A549 (cell line): ENCODE measurements around the gene SERPING1. TPM values are rescaled to one million over a fixed set of nuclear protein-coding genes. Genes with fewer than 3 reads are reported as not detected.
A peak's percentile ranks its signal among the peaks of the same experiment; 100 is the strongest.

Source experiments
- ATAC-seq, 2 experiments: fragments of 200-7000 bp in 1 of 2; fragments of >200 bp in 1 of 2; cut with Nextera tagmentation in 1 of 2; cut with Tn5 transposase in 1 of 2; 3 replicates each; pipeline versions ENCODE4 v1.8.0 to v1.9.1; 2018 to 2020; ENCODE audit warnings: mild to moderate bottlenecking in 1 of 2, moderate library complexity in 1 of 2
- CTCF ChIA-PET: fragments of 300-600 bp; sonication (Branson Sonifier 250); formaldehyde crosslinking; extraction: SDS; loops from one replicate; lab custom pipeline; 2021; ENCODE audit warnings: antibody characterized with exemption, inconsistent platforms; lab: Yijun Ruan, JAX
- POLR2A ChIA-PET: fragments of 350-600 bp; formaldehyde crosslinking; extraction: SDS; loops from one replicate; lab custom pipeline; 2021; ENCODE audit warnings: antibody characterized with exemption, inconsistent platforms; lab: Yijun Ruan, JAX
- DNase-seq, 2 experiments: peaks; one replicate each; pipeline versions ENCODE4 v3.0.0 to v3.0.0-alpha.2; 2011 to 2016; ENCODE audit warnings: low read depth in 1 of 2, low spot score in 1 of 2
- FAIRE-seq: peaks from 2 replicates; lab custom pipeline; 2011; peaks lifted over from hg19 to GRCh38; lab: Jason Lieb, UNC
- H3K27ac ChIP-seq, 2 experiments: fragments of >200 bp; sonication (Bioruptor Twin); formaldehyde crosslinking; 3 replicates each; pipeline ENCODE4 v1.5.1; 2016 to 2017
- H3K4me1 ChIP-seq: fragments of >200 bp; sonication (Bioruptor Twin); formaldehyde crosslinking; 3 replicates; pipeline ENCODE4 v1.6.1; 2016
- H3K4me2 ChIP-seq: fragments of >200 bp; sonication (Bioruptor Twin); formaldehyde crosslinking; 3 replicates; pipeline ENCODE4 v1.6.1; 2016
- H3K4me3 ChIP-seq: fragments of >200 bp; sonication (Bioruptor Twin); formaldehyde crosslinking; 3 replicates; pipeline ENCODE4 v1.5.1; 2016
- H3K9me3 ChIP-seq: fragments of >200 bp; sonication (Bioruptor Twin); formaldehyde crosslinking; 3 replicates; pipeline ENCODE4 v1.6.1; 2016
- ATOH8 ChIP-seq: fragments of 250-450 bp; sonication (Bioruptor Pico); IDR thresholded peaks from 2 replicates; pipeline ENCODE4 v1.5.0; 2020; ENCODE audit warnings: low read depth, mild to moderate bottlenecking, moderate library complexity
- BHLHE40 ChIP-seq: IDR thresholded peaks from 2 replicates; pipeline ENCODE4 v1.6.1; 2012; ENCODE audit warnings: low read depth, low read length, inconsistent platforms
- CBX2 ChIP-seq: fragments of 200-600 bp; sonication (generic); IDR thresholded peaks from 2 replicates; pipeline ENCODE4 v1.6.1; 2016; ENCODE audit warnings: low read depth, mild to moderate bottlenecking, borderline replicate concordance
- CBX8 ChIP-seq: fragments of 200-600 bp; sonication (generic); IDR thresholded peaks from 2 replicates; pipeline ENCODE4 v1.6.1; 2016
- CHD2 ChIP-seq: fragments of 150-350 bp; IDR thresholded peaks from 2 replicates; pipeline ENCODE4 v1.6.1; 2014; ENCODE audit warnings: low read length; ENCODE audit not compliant: partially characterized antibody
- CHD4 ChIP-seq: fragments of 200-600 bp; sonication (generic); IDR thresholded peaks from 2 replicates; pipeline ENCODE4 v1.6.1; 2016; ENCODE audit warnings: antibody characterized with exemption, mild to moderate bottlenecking, borderline replicate concordance
- EHF ChIP-seq: fragments of 250-450 bp; sonication (Bioruptor Pico); IDR thresholded peaks from 2 replicates; pipeline ENCODE4 v1.5.0; 2020; ENCODE audit warnings: mild to moderate bottlenecking
- EP300 ChIP-seq, 2 experiments: fragments of >200 bp; sonication (Bioruptor Twin); formaldehyde crosslinking; IDR thresholded peaks; 2 replicates in 1 of 2; 3 replicates in 1 of 2; pipeline ENCODE4 v1.6.1; 2016 to 2017
- ESRRA ChIP-seq: fragments of 150-350 bp; IDR thresholded peaks from 2 replicates; pipeline ENCODE4 v1.6.1; 2014; ENCODE audit warnings: mild to moderate bottlenecking, low read length, borderline replicate concordance
- FOXS1 ChIP-seq: fragments of 250-450 bp; sonication (Bioruptor Pico); IDR thresholded peaks from 2 replicates; pipeline ENCODE4 v1.5.0; 2020; ENCODE audit warnings: mild to moderate bottlenecking, moderate library complexity
- HES2 ChIP-seq: fragments of >200 bp; sonication (Bioruptor Twin); formaldehyde crosslinking; IDR thresholded peaks from 2 replicates; pipeline ENCODE4 v1.6.1; 2016
- HEYL ChIP-seq: fragments of 250-450 bp; sonication (Bioruptor Pico); IDR thresholded peaks from 2 replicates; pipeline ENCODE4 v1.8.0; 2021; ENCODE audit warnings: mild to moderate bottlenecking, moderate library complexity
- HOXA7 ChIP-seq: fragments of 250-450 bp; sonication (Bioruptor Pico); IDR thresholded peaks from 2 replicates; pipeline ENCODE4 v1.5.0; 2020; ENCODE audit warnings: mild to moderate bottlenecking, moderate library complexity
- HOXB5 ChIP-seq: fragments of 250-450 bp; sonication (Bioruptor Pico); IDR thresholded peaks from 2 replicates; pipeline ENCODE4 v1.5.0; 2020; ENCODE audit warnings: mild to moderate bottlenecking, moderate library complexity
- JUN ChIP-seq, 2 experiments: fragments of >200 bp; sonication (Bioruptor Twin); formaldehyde crosslinking; IDR thresholded peaks; 2 replicates in 1 of 2; 3 replicates in 1 of 2; pipeline ENCODE4 v1.6.1; 2016 to 2017
- JUNB ChIP-seq: fragments of >200 bp; sonication (Bioruptor Twin); formaldehyde crosslinking; IDR thresholded peaks from 2 replicates; pipeline ENCODE4 v1.6.1; 2016
- KDM1A ChIP-seq: fragments of 200-600 bp; sonication (generic); IDR thresholded peaks from 2 replicates; pipeline ENCODE4 v1.6.1; 2016; ENCODE audit warnings: low read depth, mild to moderate bottlenecking
- MAX ChIP-seq: IDR thresholded peaks from 2 replicates; pipeline ENCODE4 v1.6.1; 2012
- MAZ ChIP-seq: fragments of 150-350 bp; IDR thresholded peaks from 2 replicates; pipeline ENCODE4 v1.6.1; 2014; ENCODE audit warnings: antibody characterized with exemption, low read depth, low read length, borderline replicate concordance
- NR3C1 ChIP-seq: fragments of >200 bp; sonication (Bioruptor Twin); formaldehyde crosslinking; IDR thresholded peaks from 3 replicates; pipeline ENCODE4 v1.6.1; 2017
- PBX3 ChIP-seq: IDR thresholded peaks from 2 replicates; pipeline ENCODE4 v1.6.1; 2012
- POLR2AphosphoS2 ChIP-seq: conservative IDR thresholded peaks from 2 replicates; pipeline ENCODE4 v1.6.1; 2012; ENCODE audit warnings: low read length, improper control_type of control experiment, inconsistent platforms
- RAD21 ChIP-seq, 2 experiments: fragments of >200 bp in 1 of 2; sonication (Bioruptor Twin) in 1 of 2; formaldehyde crosslinking in 1 of 2; IDR thresholded peaks in 1 of 2; conservative IDR thresholded peaks in 1 of 2; 2 replicates in 1 of 2; 3 replicates in 1 of 2; pipeline ENCODE4 v1.6.1; 2012 to 2018; ENCODE audit warnings: inconsistent platforms in 1 of 2
- RFX5 ChIP-seq: fragments of 450-650 bp; IDR thresholded peaks from 2 replicates; pipeline ENCODE4 v1.7.1; 2014; ENCODE audit warnings: antibody characterized with exemption, mild to moderate bottlenecking, moderate library complexity
- RNF2 ChIP-seq: fragments of 200-600 bp; sonication (generic); IDR thresholded peaks from 2 replicates; pipeline ENCODE4 v1.6.1; 2016; ENCODE audit warnings: low read depth, mild to moderate bottlenecking, antibody characterized with exemption, moderate library complexity, borderline replicate concordance
- SMC3 ChIP-seq: fragments of >200 bp; sonication (Bioruptor Twin); formaldehyde crosslinking; IDR thresholded peaks from 3 replicates; pipeline ENCODE4 v1.6.1; 2018; ENCODE audit warnings: inconsistent platforms
- TP53 ChIP-seq: fragments of 250-450 bp; sonication (Bioruptor Pico); IDR thresholded peaks from 2 replicates; pipeline ENCODE4 v1.5.0; 2021; ENCODE audit warnings: mild to moderate bottlenecking, moderate library complexity
- USF2 ChIP-seq: fragments of 450-650 bp; IDR thresholded peaks from 2 replicates; pipeline ENCODE4 v1.6.1; 2014; ENCODE audit warnings: antibody characterized with exemption
- ZC3H11A ChIP-seq: fragments of 450-650 bp; IDR thresholded peaks from 2 replicates; pipeline ENCODE4 v1.6.1; 2014; ENCODE audit warnings: antibody characterized with exemption, mild to moderate bottlenecking
- ZNF302 ChIP-seq: fragments of 250-450 bp; sonication (Bioruptor Pico); IDR thresholded peaks from 2 replicates; pipeline ENCODE4 v1.9.0; 2021; ENCODE audit warnings: inconsistent platforms, mild to moderate bottlenecking, moderate library complexity
- ZSCAN20 ChIP-seq: fragments of 250-450 bp; sonication (Bioruptor Pico); IDR thresholded peaks from 2 replicates; pipeline ENCODE4 v1.8.0; 2022; ENCODE audit warnings: mild to moderate bottlenecking, moderate library complexity
- WGBS: methylation state at CpG from one replicate; pipeline ENCODE4 v1.1.6; 2017; ENCODE audit errors: missing lambda C conversion rate; 5-methylcytosine and 5-hydroxymethylcytosine counted together
- polyA plus RNA-seq, 4 experiments: library from polyadenylated mRNA; depleted of rRNA in 3 of 4; stranded (reverse); fragments of >200 nt; fragmentation: RNase III in 1 of 4; extraction: RNeasy Plus Mini Kit Qiagen cat#74134 plus additional on column Dnase treatment in 1 of 4; gene quantifications; 2 replicates in 3 of 4; 3 replicates in 1 of 4; pipeline ENCODE4 v1.2.3, GENCODE V29; 2011 to 2017

Gene SERPING1
- polyA plus RNA-seq, 2 of the 4 experiments (the other 2 are of a cell fraction): 0.59 to 0.63 TPM

GRCh38 chr11:57658023-57658361 lies 60.5 kb downstream of the SERPING1 start:
- Histone ChIP-seq H3K9me3 (no peaks in the 10 kb centered on the region), H3K4me1 (peaks cover 11% of the 10 kb centered on the region; the same call in 1 of the 3 replicates), H3K4me2 (peak overlapping the region; percentile 86), H3K4me3 (peak overlapping the region; percentile 63), H3K27ac (peak overlapping the region; percentile 73 to 84)
- 0 out of 6 replicates have a peak, but pooled peaks of 1 of the 2 experiments have one; percentile 14 for ATAC-seq
- no peak for DNase-seq
- ChIA-PET POLR2A (no interaction called here), CTCF (interaction anchor here (0.8 to 2.0 kb wide), 2 partner anchors 9 to 90 kb away, joined by 3 to 8 read pairs; partner anchors contain the start of gene UBE2L6)
- TF ChIP-seq ZNF302 (CRISPR knock-in tag) (no peak), HEYL (CRISPR knock-in tag) (no peak), BHLHE40 (no peak), USF2 (no peak), RAD21 (conservative IDR thresholded peaks at IDR 0.05 in 1 of 2, IDR thresholded peaks at IDR 0.05 in 1 of 2) (no peak), NR3C1 (no peak), CBX8 (no peak), SMC3 (no peak), JUNB (no peak), PBX3 (no peak), JUN (IDR thresholded peaks at IDR 0.05) (no peak), HES2 (no peak), EP300 (IDR thresholded peaks at IDR 0.05) (no peak), RNF2 (no peak), FOXS1 (no peak), CHD4 (no peak), POLR2AphosphoS2 (no peak)
- 2% methylated on average over 8 of the region's 8 CpGs for WGBS
- FAIRE-seq: no peak

GRCh38 chr11:57659669-57660068 lies 62.2 kb downstream of the SERPING1 start:
- WGBS: 97% methylated on average over 14 of the region's 14 CpGs
- no peak for ATAC-seq
- no peak for DNase-seq
- Histone ChIP-seq H3K4me2 (no peak overlapping the region), H3K4me1 (peaks cover 11% of the 10 kb centered on the region; the same call in 1 of the 3 replicates), H3K4me3 (no peak overlapping the region), H3K9me3 (no peaks in the 10 kb centered on the region), H3K27ac (no peak overlapping the region)
- POLR2A ChIA-PET: no interaction called here
- TF ChIP-seq CBX2 (no peak), ATOH8 (CRISPR knock-in tag) (no peak), HOXA7 (CRISPR knock-in tag) (no peak), RFX5 (no peak), SMC3 (no peak), USF2 (no peak), HOXB5 (CRISPR knock-in tag) (no peak), EHF (CRISPR knock-in tag) (no peak), KDM1A (no peak), MAZ (no peak), MAX (no peak), ZC3H11A (no peak), ESRRA (no peak), ZSCAN20 (no peak), CHD2 (no peak), TP53 (CRISPR knock-in tag) (no peak), HES2 (no peak)
- CTCF ChIA-PET: interaction anchor here (0.6 to 2.0 kb wide), 3 partner anchors 16 to 135 kb away, joined by 5 to 8 read pairs (median 5); partner anchors contain the start of gene UBE2L6
- no peak for FAIRE-seq
